ENCODE measurements around the gene ANKS1A. TPM values are rescaled to one million over a fixed set of nuclear protein-coding genes. Genes with fewer than 3 reads are reported as not detected.

The ANKS1A gene
- total RNA-seq, 1 experiment from 2014 or later, result 35.0 TPM

DNA sequence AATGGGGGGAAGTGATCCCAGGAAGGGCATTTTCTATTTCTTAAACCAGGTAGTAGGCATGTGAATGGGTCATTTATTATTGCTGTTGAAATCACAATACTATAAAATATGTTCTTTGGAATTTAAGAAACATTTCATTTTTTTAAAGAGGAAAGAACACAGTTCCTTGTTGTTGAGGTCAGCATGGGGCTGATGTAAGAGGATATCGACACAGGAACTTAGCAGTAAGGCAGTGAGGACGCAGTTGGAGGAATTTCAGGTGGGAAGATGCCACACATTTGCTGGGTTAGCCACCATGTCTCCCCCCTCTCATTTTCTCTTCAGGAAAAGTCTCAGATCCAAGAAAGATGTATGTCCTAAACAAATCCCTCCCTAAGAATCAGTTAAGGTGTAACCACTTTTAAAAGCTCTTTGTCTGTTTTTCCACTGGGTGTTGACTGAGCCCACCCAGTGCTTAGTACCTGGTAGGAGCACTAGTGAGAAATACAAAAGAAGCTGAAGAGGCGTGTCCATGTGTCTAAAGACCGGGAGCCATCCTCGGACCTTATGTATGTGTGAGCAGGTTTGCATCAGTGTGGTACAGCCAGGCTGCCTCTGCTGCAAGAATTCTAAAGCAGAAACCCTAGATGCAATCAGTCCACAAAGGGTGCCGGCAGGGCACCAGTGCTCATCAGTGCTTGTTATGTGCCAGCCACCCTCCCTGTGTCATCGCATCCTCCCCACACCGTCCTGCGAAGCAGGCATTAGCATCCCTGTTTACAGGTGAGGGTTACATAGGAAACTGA lies 153.2 kb downstream of the ANKS1A start:
- DNase-seq (ENCODE audit: low spot score) (no peak), ATAC-seq (no peak)
- TF ChIP-seq ESRRA (CRISPR knock-in tag; IDR thresholded peaks at IDR 0.05; ENCODE audit: borderline replicate concordance), result peak; percentile 0; the same call in 1 of the 2 replicates
- TF ChIP-seq, protein P1, sequence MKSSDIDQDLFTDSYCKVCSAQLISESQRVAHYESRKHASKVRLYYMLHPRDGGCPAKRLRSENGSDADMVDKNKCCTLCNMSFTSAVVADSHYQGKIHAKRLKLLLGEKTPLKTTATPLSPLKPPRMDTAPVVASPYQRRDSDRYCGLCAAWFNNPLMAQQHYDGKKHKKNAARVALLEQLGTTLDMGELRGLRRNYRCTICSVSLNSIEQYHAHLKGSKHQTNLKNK (CRISPR knock-in tag; IDR thresholded peaks at IDR 0.05), result no peak
- POLR2A ChIA-PET, result no interaction called here
- peaks cover 21% of the 10 kb centered on the region for H3K4me1 Mint-ChIP-seq
- CTCF ChIA-PET, result interaction anchor here (1.3 to 2.5 kb wide), 2 partner anchors 16 to 98 kb away, joined by 3 to 10 read pairs; no protein-coding TSS in a partner anchor
- H3K4me3 Mint-ChIP-seq, result no peak overlapping the region
- no peaks in the 10 kb centered on the region for H3K9me3 Mint-ChIP-seq
- peaks cover 3% of the 10 kb centered on the region; the same call in 1 of the 2 replicates for H3K36me3 Mint-ChIP-seq
- peak overlapping the region; percentile 75; the same call in 1 of the 2 replicates for H3K27ac Mint-ChIP-seq
- H3K27me3 Mint-ChIP-seq (ENCODE audit: low read depth), result no peaks in the 10 kb centered on the region

GRCh38 chr6:35043381-35044130 lies 154.5 kb downstream of the ANKS1A start:
- Mint-ChIP-seq H3K4me3 (no peak overlapping the region), H3K36me3 (peaks cover 3% of the 10 kb centered on the region; the same call in 1 of the 2 replicates), H3K4me1 (peaks cover 8% of the 10 kb centered on the region), H3K9me3 (no peaks in the 10 kb centered on the region), H3K27me3 (ENCODE audit: low read depth) (no peaks in the 10 kb centered on the region), H3K27ac (peak overlapping the region; percentile 97)
- TF ChIP-seq TEAD4 (CRISPR knock-in tag; IDR thresholded peaks at IDR 0.05) (no peak), MXD4 (CRISPR knock-in tag; IDR thresholded peaks at IDR 0.05; ENCODE audit: borderline replicate concordance) (no peak), ATF3 (CRISPR knock-in tag; conservative IDR thresholded peaks at IDR 0.05) (no peak), SMAD3 (CRISPR knock-in tag; IDR thresholded peaks at IDR 0.05; ENCODE audit: borderline replicate concordance) (no peak), ZNF532 (CRISPR knock-in tag; IDR thresholded peaks at IDR 0.05; ENCODE audit: borderline replicate concordance) (no peak)
- POLR2A ChIA-PET, result no interaction called here
- CTCF ChIA-PET, result interaction anchor here (0.8 to 2.5 kb wide), 3 partner anchors 17 to 57 kb away, joined by 3 to 10 read pairs (median 4); no protein-coding TSS in a partner anchor
- ATAC-seq, result no peak
- DNase-seq (ENCODE audit: low spot score), result no peak

GRCh38 chr6:35044145-35044745 lies 155.2 kb downstream of the ANKS1A start:
- H3K27me3 Mint-ChIP-seq (ENCODE audit: low read depth), result no peaks in the 10 kb centered on the region
- peaks cover 3% of the 10 kb centered on the region; the same call in 1 of the 2 replicates for H3K36me3 Mint-ChIP-seq
- ChIA-PET POLR2A (interaction anchor here (0.6 to 0.9 kb wide), 3 partner anchors 23 to 348 kb away, joined by 3 read pairs; no protein-coding TSS in a partner anchor), CTCF (interaction anchor here (0.8 to 2.5 kb wide), 3 partner anchors 18 to 58 kb away, joined by 3 to 10 read pairs (median 4); no protein-coding TSS in a partner anchor)
- peaks cover 7% of the 10 kb centered on the region for H3K4me1 Mint-ChIP-seq
- no peak overlapping the region for H3K4me3 Mint-ChIP-seq
- ATAC-seq, result peak; percentile 58
- H3K9me3 Mint-ChIP-seq, result no peaks in the 10 kb centered on the region
- no peak for DNase-seq (ENCODE audit: low spot score)
- peak overlapping the region; percentile 97 for H3K27ac Mint-ChIP-seq
- TF ChIP-seq, protein P2, sequence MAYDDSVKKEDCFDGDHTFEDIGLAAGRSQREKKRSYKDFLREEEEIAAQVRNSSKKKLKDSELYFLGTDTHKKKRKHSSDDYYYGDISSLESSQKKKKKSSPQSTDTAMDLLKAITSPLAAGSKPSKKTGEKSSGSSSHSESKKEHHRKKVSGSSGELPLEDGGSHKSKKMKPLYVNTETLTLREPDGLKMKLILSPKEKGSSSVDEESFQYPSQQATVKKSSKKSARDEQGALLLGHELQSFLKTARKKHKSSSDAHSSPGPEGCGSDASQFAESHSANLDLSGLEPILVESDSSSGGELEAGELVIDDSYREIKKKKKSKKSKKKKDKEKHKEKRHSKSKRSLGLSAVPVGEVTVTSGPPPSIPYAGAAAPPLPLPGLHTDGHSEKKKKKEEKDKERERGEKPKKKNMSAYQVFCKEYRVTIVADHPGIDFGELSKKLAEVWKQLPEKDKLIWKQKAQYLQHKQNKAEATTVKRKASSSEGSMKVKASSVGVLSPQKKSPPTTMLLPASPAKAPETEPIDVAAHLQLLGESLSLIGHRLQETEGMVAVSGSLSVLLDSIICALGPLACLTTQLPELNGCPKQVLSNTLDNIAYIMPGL (CRISPR knock-in tag; IDR thresholded peaks at IDR 0.05), result no peak
- TF ChIP-seq, protein P3, sequence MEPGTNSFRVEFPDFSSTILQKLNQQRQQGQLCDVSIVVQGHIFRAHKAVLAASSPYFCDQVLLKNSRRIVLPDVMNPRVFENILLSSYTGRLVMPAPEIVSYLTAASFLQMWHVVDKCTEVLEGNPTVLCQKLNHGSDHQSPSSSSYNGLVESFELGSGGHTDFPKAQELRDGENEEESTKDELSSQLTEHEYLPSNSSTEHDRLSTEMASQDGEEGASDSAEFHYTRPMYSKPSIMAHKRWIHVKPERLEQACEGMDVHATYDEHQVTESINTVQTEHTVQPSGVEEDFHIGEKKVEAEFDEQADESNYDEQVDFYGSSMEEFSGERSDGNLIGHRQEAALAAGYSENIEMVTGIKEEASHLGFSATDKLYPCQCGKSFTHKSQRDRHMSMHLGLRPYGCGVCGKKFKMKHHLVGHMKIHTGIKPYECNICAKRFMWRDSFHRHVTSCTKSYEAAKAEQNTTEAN (CRISPR knock-in tag; IDR thresholded peaks at IDR 0.05), result no peak
- TF ChIP-seq CREM (CRISPR knock-in tag; IDR thresholded peaks at IDR 0.05) (no peak), NFATC4 (CRISPR knock-in tag; IDR thresholded peaks at IDR 0.05) (no peak), MYBL2 (CRISPR knock-in tag; IDR thresholded peaks at IDR 0.05) (no peak), USF1 (CRISPR knock-in tag; IDR thresholded peaks at IDR 0.05) (no peak), ZNF423 (CRISPR knock-in tag; IDR thresholded peaks at IDR 0.05) (no peak), EMX1 (CRISPR knock-in tag; IDR thresholded peaks at IDR 0.05) (no peak), JUN (CRISPR knock-in tag; IDR thresholded peaks at IDR 0.05) (no peak)

All from WTC11 (cell line).